Activated CD4-positive, alpha-beta memory T cell treated with anti-CD3 and anti-CD28 coated beads for 36 hours (primary cell): ENCODE measurements around the gene PDE4B. TPM values are rescaled to one million over a fixed set of nuclear protein-coding genes. Genes with fewer than 3 reads are reported as not detected.

Source experiments
- CTCF ChIA-PET: fragments of 350-600 bp; sonication (Branson Sonifier 250); formaldehyde crosslinking; loops from one replicate; lab custom pipeline; 2021; ENCODE audit warnings: antibody characterized with exemption, inconsistent platforms; lab: Charles Lee
- POLR2A ChIA-PET: fragments of 350-600 bp; sonication (Branson Sonifier 250); formaldehyde crosslinking; loops from one replicate; lab custom pipeline; 2021; ENCODE audit warnings: antibody characterized with exemption; lab: Charles Lee
- DNase-seq: peaks from one replicate; pipeline ENCODE4 v3.0.0-alpha.2; 2020
- H3K27ac Mint-ChIP-seq: one replicate; pipeline ENCODE4 v1.8.0; 2021; ENCODE audit warnings: mixed read lengths
- H3K27me3 Mint-ChIP-seq: one replicate; pipeline ENCODE4 v1.8.0; 2021; ENCODE audit warnings: mixed read lengths
- H3K36me3 Mint-ChIP-seq: one replicate; pipeline ENCODE4 v1.8.0; 2021; ENCODE audit warnings: mixed read lengths
- H3K4me1 Mint-ChIP-seq: one replicate; pipeline ENCODE4 v1.8.0; 2021; ENCODE audit warnings: low read depth, mixed read lengths
- H3K4me3 Mint-ChIP-seq: one replicate; pipeline ENCODE4 v1.8.0; 2021; ENCODE audit warnings: mild to moderate bottlenecking, mixed read lengths
- H3K9me3 Mint-ChIP-seq: one replicate; pipeline ENCODE4 v1.8.0; 2021; ENCODE audit warnings: mixed read lengths
- intact Hi-C: fragments of 100-400 bp; cut with micrococcal nuclease; formaldehyde crosslinking; loops from one replicate; pipeline ENCODE4 v1.15.1; 2023
- total RNA-seq, 2 experiments: library from RNA; stranded (reverse); gene quantifications; one replicate each; pipeline ENCODE4 v1.2.3, GENCODE V29; 2021

PDE4B gene
- total RNA-seq, 2 experiments from 2014 or later: 34.7 to 38.3 TPM

GRCh38 chr1:66388913-66389312, 596.2 kb downstream of the PDE4B start:
- Mint-ChIP-seq H3K4me1 (peaks cover 8% of the 10 kb centered on the region), H3K9me3 (peaks cover 20% of the 10 kb centered on the region), H3K4me3 (no peak overlapping the region), H3K36me3 (peaks cover 5% of the 10 kb centered on the region), H3K27me3 (no peaks in the 10 kb centered on the region), H3K27ac (no peak overlapping the region)
- ChIA-PET POLR2A (no interaction called here), CTCF (interaction anchor here (0.9 to 1.7 kb wide), 3 partner anchors 47 to 135 kb away, joined by 3 to 5 read pairs (median 4); no protein-coding TSS in a partner anchor)
- DNase-seq: no peak
- intact Hi-C loops: no loop called here

GRCh38 chr1:66393586-66394287, 601.0 kb downstream of the PDE4B start:
- Mint-ChIP-seq H3K27me3 (no peaks in the 10 kb centered on the region), H3K4me3 (no peak overlapping the region), H3K9me3 (peaks cover 6% of the 10 kb centered on the region), H3K27ac (no peak overlapping the region), H3K36me3 (no peaks in the 10 kb centered on the region), H3K4me1 (peaks cover 15% of the 10 kb centered on the region)
- no peak for DNase-seq
- ChIA-PET POLR2A (no interaction called here), CTCF (interaction anchor here (0.9 to 1.2 kb wide), 2 partner anchors 52 to 53 kb away, joined by 4 to 5 read pairs; no protein-coding TSS in a partner anchor)
- intact Hi-C loops: no loop called here

- intact Hi-C loops: no loop called here
- Mint-ChIP-seq H3K4me1 (peaks cover 21% of the 10 kb centered on the region), H3K27me3 (no peaks in the 10 kb centered on the region), H3K36me3 (no peaks in the 10 kb centered on the region), H3K27ac (no peak overlapping the region), H3K4me3 (no peak overlapping the region), H3K9me3 (peaks cover 5% of the 10 kb centered on the region)
- DNase-seq: no peak
- CTCF ChIA-PET: interaction anchor here (1.2 kb wide), 1 partner anchor 52 kb away, joined by 5 read pairs; no protein-coding TSS in a partner anchor
- POLR2A ChIA-PET: no interaction called here
These were observed 601.9 kb downstream of the PDE4B start for GRCh38 chr1:66394603-66395002.

- H3K27ac Mint-ChIP-seq: no peak overlapping the region
- peaks cover 29% of the 10 kb centered on the region for H3K4me1 Mint-ChIP-seq
- DNase-seq: no peak
- H3K9me3 Mint-ChIP-seq: peaks cover 2% of the 10 kb centered on the region
- H3K36me3 Mint-ChIP-seq: no peaks in the 10 kb centered on the region
- no peak overlapping the region for H3K4me3 Mint-ChIP-seq
- CTCF ChIA-PET: interaction anchor here (1.4 kb wide), 1 partner anchor 19 kb away, joined by 5 read pairs; no protein-coding TSS in a partner anchor
- intact Hi-C loops: no loop called here
- POLR2A ChIA-PET: interaction anchor here (1.3 kb wide), 1 partner anchor 15 kb away, joined by 3 read pairs; no protein-coding TSS in a partner anchor
- no peaks in the 10 kb centered on the region for H3K27me3 Mint-ChIP-seq
These were observed 602.7 kb downstream of the PDE4B start for GRCh38 chr1:66395202-66396061.

GRCh38 chr1:66396212-66396890, 603.7 kb downstream of the PDE4B start:
- Mint-ChIP-seq H3K4me3 (no peak overlapping the region), H3K27ac (no peak overlapping the region), H3K4me1 (peaks cover 38% of the 10 kb centered on the region), H3K27me3 (no peaks in the 10 kb centered on the region), H3K9me3 (no peaks in the 10 kb centered on the region), H3K36me3 (no peaks in the 10 kb centered on the region)
- ChIA-PET CTCF (interaction anchor here (1.4 kb wide), 1 partner anchor 20 kb away, joined by 5 read pairs; no protein-coding TSS in a partner anchor), POLR2A (interaction anchor here (1.3 kb wide), 1 partner anchor 16 kb away, joined by 3 read pairs; no protein-coding TSS in a partner anchor)
- DNase-seq: peak; percentile 34
- intact Hi-C loops: no loop called here

GRCh38 chr1:66397192-66397591, 604.5 kb downstream of the PDE4B start:
- Mint-ChIP-seq H3K4me1 (peaks cover 41% of the 10 kb centered on the region), H3K27ac (no peak overlapping the region), H3K4me3 (no peak overlapping the region)

GRCh38 chr1:66399888-66400529, 607.3 kb downstream of the PDE4B start:
- H3K4me1 Mint-ChIP-seq: peaks cover 41% of the 10 kb centered on the region
- CTCF ChIA-PET: interaction anchor here (1.2 to 1.5 kb wide), 3 partner anchors 29 to 46 kb away, joined by 3 read pairs; no protein-coding TSS in a partner anchor
- DNase-seq: peak; percentile 26
- no peaks in the 10 kb centered on the region for H3K27me3 Mint-ChIP-seq
- no peaks in the 10 kb centered on the region for H3K9me3 Mint-ChIP-seq
- peak overlapping the region; percentile 20 for H3K4me3 Mint-ChIP-seq
- POLR2A ChIA-PET: interaction anchor here (0.7 to 1.1 kb wide), 2 partner anchors 36 to 142 kb away, joined by 3 read pairs; no protein-coding TSS in a partner anchor
- H3K27ac Mint-ChIP-seq: peak overlapping the region; percentile 81
- intact Hi-C loops: loop anchor here (1.0 kb wide), 9 partner anchors 26 to 588 kb away; no protein-coding TSS in a partner anchor
- H3K36me3 Mint-ChIP-seq: no peaks in the 10 kb centered on the region

More at GRCh38 chr1:66397192-66397591, 604.5 kb downstream of the PDE4B start:
- CTCF ChIA-PET: no interaction called here
- no peaks in the 10 kb centered on the region for H3K27me3 Mint-ChIP-seq
- H3K9me3 Mint-ChIP-seq: no peaks in the 10 kb centered on the region
- no peak for DNase-seq
- H3K36me3 Mint-ChIP-seq: no peaks in the 10 kb centered on the region
- POLR2A ChIA-PET: no interaction called here
- intact Hi-C loops: no loop called here

- Mint-ChIP-seq H3K9me3 (no peaks in the 10 kb centered on the region), H3K4me3 (no peak overlapping the region), H3K27me3 (no peaks in the 10 kb centered on the region), H3K36me3 (no peaks in the 10 kb centered on the region), H3K27ac (peak overlapping the region; percentile 81), H3K4me1 (peaks cover 41% of the 10 kb centered on the region)
- peak; percentile 13 for DNase-seq
- ChIA-PET POLR2A (no interaction called here), CTCF (interaction anchor here (1.5 to 3.1 kb wide), 2 partner anchors 30 to 45 kb away, joined by 3 to 11 read pairs; no protein-coding TSS in a partner anchor)
- intact Hi-C loops: loop anchor here (1.0 kb wide), 9 partner anchors 26 to 588 kb away; no protein-coding TSS in a partner anchor
These were observed 608.0 kb downstream of the PDE4B start for GRCh38 chr1:66400660-66401059.

- Mint-ChIP-seq H3K27ac (peak overlapping the region; percentile 81), H3K36me3 (no peaks in the 10 kb centered on the region), H3K4me1 (peaks cover 39% of the 10 kb centered on the region), H3K4me3 (no peak overlapping the region), H3K27me3 (no peaks in the 10 kb centered on the region), H3K9me3 (no peaks in the 10 kb centered on the region)
- ChIA-PET CTCF (interaction anchor here (1.3 to 3.1 kb wide), 3 partner anchors 30 to 45 kb away, joined by 3 to 11 read pairs (median 3); no protein-coding TSS in a partner anchor), POLR2A (no interaction called here)
- intact Hi-C loops: no loop called here
- no peak for DNase-seq
These were observed 608.5 kb downstream of the PDE4B start for GRCh38 chr1:66401244-66401643.

- Mint-ChIP-seq H3K27ac (no peak overlapping the region), H3K9me3 (no peaks in the 10 kb centered on the region), H3K36me3 (no peaks in the 10 kb centered on the region), H3K4me1 (peaks cover 31% of the 10 kb centered on the region), H3K27me3 (no peaks in the 10 kb centered on the region), H3K4me3 (no peak overlapping the region)
- DNase-seq: no peak
- ChIA-PET CTCF (interaction anchor here (1.3 to 3.1 kb wide), 3 partner anchors 34 to 44 kb away, joined by 3 to 11 read pairs (median 7); no protein-coding TSS in a partner anchor), POLR2A (no interaction called here)
- intact Hi-C loops: no loop called here
These were observed 609.5 kb downstream of the PDE4B start for GRCh38 chr1:66402194-66402593.
